Pons (tissue), 1 donor: ENCODE results near the gene TTN.
A peak's percentile ranks its signal among the peaks of the same experiment; 100 is the strongest.

Experiments
- DNase-seq: peaks from one replicate; pipeline ENCODE4 v3.0.0-alpha.2; 2016; ENCODE audit warnings: low spot score

TTN gene

GRCh38 chr2:178484245-178485041, 322.8 kb downstream of the TTN start:
- peak; percentile 50 for DNase-seq

GRCh38 chr2:178482437-178482836, 324.8 kb downstream of the TTN start:
- no peak for DNase-seq

- peak; percentile 95 for DNase-seq
Measured at GRCh38 chr2:178480227-178481181, 326.7 kb downstream of the TTN start, which contains the start of gene PLEKHA3. TSS of gene PLEKHA3 (plus strand) at chr2:178480457. CDS start at chr2:178480870, 413 bp downstream.

- no peak for DNase-seq
Measured at GRCh38 chr2:178479758-178480226, 327.4 kb downstream of the TTN start.

- DNase-seq = no peak
Measured at GRCh38 chr2:178479275-178479616, 328.0 kb downstream of the TTN start.

- peak; percentile 92 for DNase-seq
Measured at GRCh38 chr2:178478439-178479274, 328.6 kb downstream of the TTN start, which contains the start of gene FKBP7. TSS of gene FKBP7 (minus strand) at chr2:178478600. CDS start at chr2:178478499, 101 bp downstream.

- no peak for DNase-seq
Measured at GRCh38 chr2:178478130-178478438, 329.1 kb downstream of the TTN start.

GRCh38 chr2:178477443-178478129, 329.6 kb downstream of the TTN start:
- peak; percentile 35 for DNase-seq

GRCh38 chr2:178476477-178476876, 330.7 kb downstream of the TTN start:
- DNase-seq = no peak
